Hepatocyte (in vitro differentiated cells): Measurements from ENCODE around the gene SORCS2.

Experiments
- CTCF ChIP-seq: fragments of 200-600 bp; sonication (generic); IDR thresholded peaks from 2 replicates; pipeline ENCODE4 v1.5.1; 2016; ENCODE audit warnings: antibody characterized with exemption, mild to moderate bottlenecking; ENCODE audit not compliant: poor library complexity
- EZH2phosphoT487 ChIP-seq: fragments of 200-600 bp; sonication (generic); IDR thresholded peaks from one replicate; pipeline ENCODE4 v1.6.1; 2018; ENCODE audit warnings: antibody characterized with exemption, mild to moderate bottlenecking, low read depth, moderate library complexity; ENCODE audit not compliant: unreplicated experiment, severe bottlenecking

GRCh38 chr4:7415927-7416686, 223.8 kb downstream of the SORCS2 start:
- TF ChIP-seq CTCF (no peak), EZH2phosphoT487 (no peak)
